Measurements from ENCODE around the gene STK38L.

Gene STK38L

DNA sequence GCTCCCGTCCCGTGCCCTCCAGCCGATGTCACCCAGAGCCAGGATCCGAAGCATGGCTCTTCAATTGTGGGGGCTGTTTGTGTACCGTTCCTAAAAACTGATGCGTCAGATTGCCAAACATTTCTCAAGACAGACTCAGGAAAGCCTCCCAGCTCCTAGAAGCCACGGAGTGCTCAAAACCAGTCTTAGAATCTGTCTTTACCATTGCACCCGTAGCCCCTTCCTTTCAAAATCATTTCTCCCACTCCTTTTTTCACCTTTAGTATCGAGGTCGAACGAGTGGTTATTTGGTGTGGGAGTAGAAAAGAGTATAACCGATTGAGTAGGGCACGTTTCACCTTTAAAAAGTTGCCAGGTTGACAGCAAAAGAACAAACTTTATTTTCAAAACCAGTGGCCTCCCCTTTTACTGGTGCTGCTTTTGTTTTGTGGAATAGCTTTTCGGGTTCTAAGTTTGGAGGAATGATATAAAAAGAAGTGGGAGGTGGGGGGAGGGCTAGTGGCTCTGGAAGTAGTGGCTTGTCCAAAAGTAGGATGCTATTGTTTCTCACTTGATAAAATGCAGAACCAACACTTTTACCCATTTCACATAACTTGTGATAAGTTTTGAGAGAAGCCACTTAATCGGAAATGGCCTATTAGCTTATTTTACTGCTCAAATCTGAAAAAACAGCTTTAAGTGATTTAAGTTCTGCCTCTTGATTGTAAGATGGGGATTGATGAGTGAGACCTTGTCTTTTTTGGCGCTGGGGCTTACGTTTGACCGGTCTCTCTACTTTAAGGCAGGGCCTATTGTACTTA is 803 bp downstream of the STK38L start:
- TF ChIP-seq GATA3 (IDR thresholded peaks at IDR 0.05; ENCODE audit: low read depth, low read length): no peak
- no peak for TF ChIP-seq GATA2 (IDR thresholded peaks at IDR 0.05; ENCODE audit: low read depth, low read length)

DNA sequence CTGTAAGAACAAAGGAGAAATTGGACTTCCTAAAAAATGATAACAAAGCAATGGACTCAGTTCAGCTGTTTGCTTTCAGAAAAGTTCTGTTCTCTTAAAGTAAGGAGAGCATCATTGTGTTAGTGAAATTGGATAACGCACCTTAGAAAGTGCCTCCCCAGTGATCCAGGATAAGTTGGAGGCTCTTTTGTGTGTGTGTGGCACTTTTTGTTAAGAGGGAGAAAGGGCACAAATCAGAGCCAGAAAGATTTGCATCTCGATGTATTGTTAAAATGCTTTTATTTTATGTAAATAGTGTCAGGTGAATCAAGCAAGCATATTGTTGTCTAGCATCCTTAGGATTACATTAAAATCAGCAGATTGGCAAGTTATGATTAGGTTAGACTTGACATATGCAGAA is 2.1 kb downstream of the STK38L start:
- TF ChIP-seq GATA3 (IDR thresholded peaks at IDR 0.05; ENCODE audit: low read depth, low read length) (no peak), GATA2 (IDR thresholded peaks at IDR 0.05; ENCODE audit: low read depth, low read length) (no peak)

DNA sequence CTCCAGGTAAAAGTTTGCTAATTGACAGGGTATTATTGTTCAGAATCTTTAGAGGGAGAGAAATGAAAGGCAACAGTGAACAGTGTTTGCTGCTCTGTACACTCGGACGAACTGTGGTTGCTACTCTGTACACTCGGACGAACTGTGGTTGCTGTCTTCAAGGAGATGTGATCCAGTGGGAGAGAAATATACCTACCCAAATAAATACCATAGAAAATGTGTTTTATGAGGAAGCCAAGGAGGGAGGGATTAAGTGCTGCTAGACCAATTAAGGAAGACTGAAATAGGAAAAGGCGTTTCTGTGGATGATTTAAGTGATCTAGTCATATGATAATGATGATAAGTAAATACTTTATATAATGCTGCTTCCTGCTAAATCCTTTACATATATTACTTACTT is 2.7 kb downstream of the STK38L start:
- no peak for TF ChIP-seq GATA2 (IDR thresholded peaks at IDR 0.05; ENCODE audit: low read depth, low read length)
- TF ChIP-seq GATA3 (IDR thresholded peaks at IDR 0.05; ENCODE audit: low read depth, low read length): no peak

DNA sequence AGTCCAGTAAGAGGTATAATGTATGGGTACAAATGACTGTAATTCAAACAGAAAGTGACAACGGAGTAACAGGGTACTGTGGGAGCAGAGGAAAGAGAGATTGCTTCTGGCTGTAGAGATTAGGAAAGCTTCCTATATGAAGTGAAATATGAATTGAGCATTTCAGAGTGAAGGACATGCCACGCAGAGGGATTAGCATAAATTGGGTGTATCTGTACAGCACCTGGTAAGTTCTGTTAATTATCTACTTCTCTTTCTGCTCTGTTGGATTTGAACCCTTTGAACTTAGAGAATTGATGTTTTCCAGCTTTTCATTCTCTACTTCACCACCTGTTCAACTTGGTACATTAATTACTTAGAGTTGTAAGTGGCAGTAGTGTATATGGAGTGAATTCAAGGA is 8.8 kb downstream of the STK38L start:
- TF ChIP-seq GATA3 (IDR thresholded peaks at IDR 0.05; ENCODE audit: low read depth, low read length): no peak
- no peak for TF ChIP-seq GATA2 (IDR thresholded peaks at IDR 0.05; ENCODE audit: low read depth, low read length)

DNA sequence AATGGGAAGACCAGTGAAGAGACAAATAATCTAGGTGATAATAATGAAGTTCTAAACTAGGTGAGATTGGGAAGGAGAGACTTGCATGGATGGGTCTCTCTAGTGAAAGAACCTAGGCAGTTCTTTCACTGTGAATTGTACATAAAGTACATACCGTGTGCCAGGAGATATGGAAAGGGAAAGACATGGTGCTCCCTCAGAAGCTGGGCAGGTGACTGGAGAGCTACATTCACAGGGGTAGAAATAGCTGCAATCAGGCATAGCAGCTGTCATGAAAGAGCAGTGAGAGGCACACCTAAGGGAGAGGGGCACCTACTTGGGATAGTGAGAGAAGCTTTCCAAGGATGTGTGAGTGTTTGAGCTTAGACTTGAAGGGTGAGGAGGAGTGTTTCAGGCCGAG is 9.3 kb downstream of the STK38L start:
- no peak for TF ChIP-seq GATA2 (IDR thresholded peaks at IDR 0.05; ENCODE audit: low read depth, low read length)
- TF ChIP-seq GATA3 (IDR thresholded peaks at IDR 0.05; ENCODE audit: low read depth, low read length): no peak

DNA sequence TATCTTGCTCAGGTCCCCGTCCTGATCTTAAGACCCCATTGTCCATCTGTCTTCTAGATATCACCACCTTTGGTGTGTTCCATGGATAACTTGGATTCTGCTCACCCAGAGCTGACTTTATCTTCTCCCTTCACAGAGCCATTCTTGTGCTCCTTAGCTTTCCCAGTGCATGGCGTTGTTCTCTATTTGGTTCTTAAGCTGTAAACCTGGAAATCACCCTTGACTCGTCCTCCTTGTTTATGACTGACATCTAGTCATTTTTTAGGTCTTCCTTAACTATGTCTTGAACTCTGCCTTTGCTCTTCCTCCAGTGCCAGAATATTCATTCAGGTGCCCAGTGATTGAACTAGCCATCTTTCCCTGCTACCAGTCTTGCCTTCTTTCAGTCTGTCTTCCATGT is 11.7 kb downstream of the STK38L start:
- no peak for TF ChIP-seq GATA3 (IDR thresholded peaks at IDR 0.05; ENCODE audit: low read depth, low read length)
- TF ChIP-seq GATA2 (IDR thresholded peaks at IDR 0.05; ENCODE audit: low read depth, low read length): no peak

DNA sequence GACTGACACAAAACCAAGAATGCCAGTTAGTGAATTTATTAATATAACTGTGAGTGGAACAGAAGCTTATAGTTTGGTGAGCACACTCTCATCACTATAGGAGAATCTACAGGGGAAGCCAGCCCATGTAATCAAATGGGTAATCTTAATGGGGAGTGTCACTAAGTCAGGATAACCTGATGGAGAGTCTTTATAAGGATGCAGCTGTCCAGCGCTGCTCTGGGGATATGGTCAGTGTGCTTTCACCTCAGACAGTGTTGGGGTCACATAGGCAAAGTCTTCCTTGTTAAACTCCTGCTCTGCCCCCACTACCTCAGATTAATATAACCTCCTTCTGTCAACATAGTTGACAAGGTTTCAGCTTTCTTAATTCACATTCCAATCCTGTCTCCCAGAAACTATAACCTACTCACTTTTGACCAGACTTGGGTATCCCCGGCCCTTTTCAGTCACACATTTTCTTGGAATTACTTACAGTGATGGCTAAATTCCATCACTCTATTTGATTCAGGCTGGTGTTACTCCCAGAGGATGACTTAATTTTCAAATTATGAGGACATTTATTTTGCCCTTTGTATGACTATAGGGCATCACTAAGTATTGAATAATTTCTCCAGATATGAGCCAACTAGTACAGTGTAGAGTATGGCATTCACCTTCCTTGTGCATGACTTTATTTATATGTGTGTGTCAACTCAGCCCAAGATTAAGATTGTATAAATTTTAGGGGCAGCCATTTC is 13.2 kb downstream of the STK38L start:
- TF ChIP-seq GATA3 (IDR thresholded peaks at IDR 0.05; ENCODE audit: low read depth, low read length) (no peak), GATA2 (IDR thresholded peaks at IDR 0.05; ENCODE audit: low read depth, low read length) (no peak)

DNA sequence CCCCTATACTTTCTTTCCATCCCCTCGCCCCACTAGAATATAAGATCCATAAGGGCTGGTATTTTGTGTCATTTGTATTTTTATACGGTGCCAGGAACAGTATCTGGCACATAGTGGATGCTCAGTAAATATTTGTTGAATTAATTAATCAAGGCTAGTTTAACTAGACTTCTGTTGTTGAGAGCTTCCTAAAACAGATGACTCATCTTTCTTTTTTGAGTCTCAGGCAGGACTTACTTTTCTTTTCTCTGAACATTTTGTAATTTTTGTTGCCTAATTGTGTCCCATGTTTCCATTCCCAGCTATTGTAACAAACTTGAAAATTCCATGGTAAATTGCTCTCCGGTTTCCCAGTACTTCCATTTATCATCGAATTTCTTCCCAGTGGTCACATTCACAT is 16.7 kb downstream of the STK38L start:
- no peak for TF ChIP-seq GATA3 (IDR thresholded peaks at IDR 0.05; ENCODE audit: low read depth, low read length)
- TF ChIP-seq GATA2 (IDR thresholded peaks at IDR 0.05; ENCODE audit: low read depth, low read length): no peak

DNA sequence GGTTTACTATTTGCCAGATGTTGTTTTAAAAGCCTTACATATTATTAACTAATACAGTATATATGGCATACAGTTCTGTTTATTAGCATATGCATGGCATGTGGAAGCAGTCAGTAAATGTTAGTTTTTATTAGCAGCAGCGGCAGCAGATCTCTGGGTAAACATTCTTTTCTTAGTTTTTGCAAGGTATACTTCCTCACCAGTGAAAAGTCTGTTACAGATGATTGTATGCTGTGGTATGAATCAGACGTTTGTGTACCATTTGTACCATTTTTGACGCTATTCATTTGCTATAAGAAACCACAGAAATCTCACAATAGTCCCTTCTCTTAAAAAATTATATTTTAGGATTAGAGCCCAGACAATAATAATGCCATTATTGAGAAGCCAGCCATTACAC is 17.8 kb downstream of the STK38L start:
- TF ChIP-seq GATA3 (IDR thresholded peaks at IDR 0.05; ENCODE audit: low read depth, low read length): no peak
- no peak for TF ChIP-seq GATA2 (IDR thresholded peaks at IDR 0.05; ENCODE audit: low read depth, low read length)

DNA sequence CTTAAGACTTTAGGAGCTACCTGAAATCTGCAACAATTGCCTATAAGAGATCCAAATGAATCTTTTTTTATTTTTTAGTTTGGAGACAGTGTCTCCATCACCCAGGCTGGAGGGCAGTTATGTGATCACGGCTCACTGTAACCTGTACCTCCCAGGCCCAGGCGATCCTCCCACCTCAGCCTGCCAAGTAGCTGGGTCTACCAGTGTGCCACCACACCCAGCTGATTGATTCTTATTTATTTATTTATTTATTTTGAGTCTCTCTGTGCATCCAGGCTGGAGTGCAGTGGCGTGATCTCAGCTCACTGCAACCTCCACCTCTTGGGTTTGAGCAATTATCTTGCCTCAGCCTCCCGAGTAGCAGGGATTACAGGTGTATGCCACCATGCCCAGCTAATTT is 26.1 kb downstream of the STK38L start:
- TF ChIP-seq GATA3 (IDR thresholded peaks at IDR 0.05; ENCODE audit: low read depth, low read length) (no peak), GATA2 (IDR thresholded peaks at IDR 0.05; ENCODE audit: low read depth, low read length) (no peak)

DNA sequence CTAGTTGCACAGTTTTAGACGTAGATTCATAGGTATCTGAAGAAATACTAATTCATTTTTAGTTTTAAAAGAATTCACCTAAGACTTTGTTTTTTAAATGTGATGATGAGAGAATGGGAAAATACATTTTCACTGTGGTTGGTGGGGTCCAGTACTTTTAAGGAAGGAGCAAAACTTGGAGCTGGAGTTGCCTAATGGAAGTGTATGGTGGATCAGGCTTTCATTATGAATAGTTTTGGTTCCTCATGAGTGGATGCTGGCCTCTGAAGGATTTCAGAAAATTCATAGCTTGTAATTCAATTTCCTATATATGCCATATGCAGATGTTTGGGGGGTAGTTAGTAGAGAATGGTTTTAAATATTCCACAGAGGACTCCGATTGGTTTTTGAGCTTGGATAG is 27.1 kb downstream of the STK38L start:
- TF ChIP-seq GATA2 (IDR thresholded peaks at IDR 0.05; ENCODE audit: low read depth, low read length): no peak
- TF ChIP-seq GATA3 (IDR thresholded peaks at IDR 0.05; ENCODE audit: low read depth, low read length): no peak

DNA sequence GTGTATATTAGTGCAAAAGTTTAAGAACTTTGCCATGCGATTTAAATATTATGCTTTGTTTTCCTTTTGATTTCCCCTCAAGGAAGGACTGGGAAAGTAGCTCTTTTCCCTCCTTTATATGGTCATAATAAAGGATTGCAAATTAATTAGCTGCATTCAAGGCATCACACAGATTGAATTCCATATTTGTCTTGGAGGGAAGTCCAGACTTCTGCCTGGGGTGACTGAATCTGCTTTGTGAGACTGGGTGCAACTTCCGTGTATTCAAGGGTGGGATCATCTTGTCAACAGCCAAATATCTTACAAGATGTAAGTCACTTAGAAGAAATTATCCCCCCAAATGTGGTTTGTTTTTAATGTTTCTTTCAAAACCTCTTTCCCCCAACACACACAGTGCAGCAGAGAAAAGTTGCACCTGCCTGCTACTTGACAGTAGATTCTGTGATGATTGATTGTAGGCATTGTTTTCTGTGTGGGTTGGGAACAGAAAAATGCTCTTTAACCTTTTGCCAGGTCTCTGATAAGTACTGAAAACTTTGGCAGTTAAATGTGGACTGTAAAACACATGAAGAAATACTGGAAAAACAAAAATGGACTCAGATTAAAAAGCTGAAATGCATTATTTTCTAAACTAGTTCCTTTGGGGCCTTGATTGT is 28.4 kb downstream of the STK38L start:
- TF ChIP-seq GATA2 (IDR thresholded peaks at IDR 0.05; ENCODE audit: low read depth, low read length) (no peak), GATA3 (IDR thresholded peaks at IDR 0.05; ENCODE audit: low read depth, low read length) (no peak)

DNA sequence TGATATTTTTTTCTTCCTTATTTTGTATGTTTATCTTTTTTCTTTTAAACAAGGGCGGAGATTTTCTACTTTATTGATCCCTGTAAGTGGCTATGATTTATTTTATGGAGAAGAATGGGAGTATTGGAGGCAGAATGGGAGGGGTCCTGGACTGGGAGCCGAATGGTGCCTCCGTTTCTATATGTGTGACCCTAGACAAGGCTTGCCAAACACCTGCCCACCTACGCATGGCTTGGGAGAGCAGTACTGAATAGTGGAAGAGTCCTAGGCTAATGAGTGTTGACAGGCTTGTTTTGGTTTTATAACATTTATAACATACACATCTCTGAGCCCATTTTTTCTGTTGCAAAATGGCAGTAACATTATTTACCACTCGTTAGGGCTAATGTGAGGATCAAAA is 29.0 kb downstream of the STK38L start:
- TF ChIP-seq GATA2 (IDR thresholded peaks at IDR 0.05; ENCODE audit: low read depth, low read length) (no peak), GATA3 (IDR thresholded peaks at IDR 0.05; ENCODE audit: low read depth, low read length) (no peak)

DNA sequence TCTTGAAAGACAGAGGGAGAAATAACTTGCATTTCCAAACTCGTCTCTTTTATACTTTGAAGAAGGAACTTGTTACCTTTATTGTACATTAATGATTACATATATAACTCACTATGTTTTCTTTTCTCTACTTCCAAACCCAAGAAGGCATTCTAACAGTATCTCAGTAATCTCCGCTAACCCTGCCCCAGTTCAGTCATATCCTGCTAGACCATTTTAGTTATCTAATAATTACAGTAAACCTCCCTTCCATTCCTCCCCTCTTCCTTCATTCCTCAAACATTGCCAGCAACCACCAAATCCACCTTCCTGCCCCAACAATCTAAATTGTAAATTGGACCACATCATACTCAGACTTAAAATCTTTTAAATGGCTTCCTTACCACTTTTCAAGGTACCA is 30.6 kb downstream of the STK38L start:
- no peak for TF ChIP-seq GATA3 (IDR thresholded peaks at IDR 0.05; ENCODE audit: low read depth, low read length)
- TF ChIP-seq GATA2 (IDR thresholded peaks at IDR 0.05; ENCODE audit: low read depth, low read length): no peak

DNA sequence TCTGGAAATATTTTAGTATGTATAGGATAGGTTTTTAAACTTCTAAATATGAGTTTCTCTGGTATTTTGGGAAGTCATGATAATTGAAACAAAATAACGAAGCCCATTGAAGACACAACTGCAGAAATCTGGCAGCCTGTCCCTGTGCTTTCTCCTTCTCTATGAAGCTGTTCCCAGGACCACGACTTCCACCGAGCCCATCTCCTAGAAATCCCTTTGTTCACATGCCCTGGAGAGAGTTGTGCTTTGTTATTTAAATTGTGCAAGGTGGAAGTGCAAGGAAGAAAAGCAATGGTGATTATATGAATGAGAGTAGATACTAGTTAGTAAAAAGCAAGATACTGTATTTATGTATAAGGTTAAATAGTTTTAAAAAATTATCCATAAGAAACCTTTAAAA is 32.2 kb downstream of the STK38L start:
- TF ChIP-seq GATA3 (IDR thresholded peaks at IDR 0.05; ENCODE audit: low read depth, low read length) (no peak), GATA2 (IDR thresholded peaks at IDR 0.05; ENCODE audit: low read depth, low read length) (no peak)

Data from SH-SY5Y (cell line).